Trophoblast cell (in vitro differentiated cells and primary cell): ENCODE measurements around the gene PEF1.

ENCODE experiments used
- DNase-seq, 2 donors: peaks; one replicate each; pipeline ENCODE4 v3.0.0-alpha.2; 2016
- H2AFZ ChIP-seq: 2 replicates; pipeline ENCODE4 v1.6.1; 2013; ENCODE audit warnings: low read length, moderate library complexity, mild to moderate bottlenecking; ENCODE audit not compliant: insufficient read depth, poor library complexity
- H2AK5ac ChIP-seq: 2 replicates; pipeline ENCODE4 v1.6.1; 2013; ENCODE audit warnings: mild to moderate bottlenecking, low read length
- H2BK120ac ChIP-seq: 2 replicates; pipeline ENCODE4 v1.6.1; 2013; ENCODE audit warnings: low read length, mild to moderate bottlenecking, moderate library complexity; ENCODE audit not compliant: insufficient read depth, poor library complexity
- H2BK12ac ChIP-seq: 2 replicates; pipeline ENCODE4 v1.6.1; 2013; ENCODE audit warnings: mild to moderate bottlenecking, low read length, moderate library complexity
- H2BK5ac ChIP-seq: 2 replicates; pipeline ENCODE4 v1.6.1; 2013; ENCODE audit warnings: low read length, low read depth, moderate library complexity, mild to moderate bottlenecking; ENCODE audit not compliant: poor library complexity
- H3K14ac ChIP-seq: 2 replicates; pipeline ENCODE4 v1.6.1; 2013; ENCODE audit warnings: mild to moderate bottlenecking, low read length
- H3K18ac ChIP-seq: 2 replicates; pipeline ENCODE4 v1.6.1; 2013; ENCODE audit warnings: mild to moderate bottlenecking, low read length
- H3K23ac ChIP-seq: 2 replicates; pipeline ENCODE4 v1.6.1; 2013; ENCODE audit warnings: low read length
- H3K27ac ChIP-seq: 2 replicates; pipeline ENCODE4 v1.5.1; 2013; ENCODE audit warnings: low read depth, mild to moderate bottlenecking, inconsistent platforms, low read length, moderate library complexity
- H3K27me3 ChIP-seq: 2 replicates; pipeline ENCODE4 v1.6.1; 2013; ENCODE audit warnings: inconsistent platforms, mild to moderate bottlenecking, low read length, moderate library complexity; ENCODE audit not compliant: insufficient read depth
- H3K36me3 ChIP-seq, 2 experiments: 1 replicate in 1 of 2; 2 replicates in 1 of 2; pipeline ENCODE4 v1.6.1; 2013; ENCODE audit warnings: low read length in 2 of 2, mild to moderate bottlenecking in 2 of 2, moderate library complexity in 1 of 2; ENCODE audit not compliant: insufficient read depth in 2 of 2, control insufficient read depth in 1 of 2
- H3K4ac ChIP-seq: 2 replicates; pipeline ENCODE4 v1.6.1; 2013; ENCODE audit warnings: low read depth, mild to moderate bottlenecking, low read length, moderate library complexity
- H3K4me1 ChIP-seq, 2 experiments: 1 replicate in 1 of 2; 2 replicates in 1 of 2; pipeline ENCODE4 v1.6.1; 2013; ENCODE audit warnings: low read length in 2 of 2, mild to moderate bottlenecking in 2 of 2, moderate library complexity in 1 of 2; ENCODE audit not compliant: insufficient read depth in 2 of 2, control insufficient read depth in 1 of 2
- H3K4me2 ChIP-seq: 2 replicates; pipeline ENCODE4 v1.6.1; 2013; ENCODE audit warnings: inconsistent platforms, mild to moderate bottlenecking, low read length, moderate library complexity
- H3K4me3 ChIP-seq: 2 replicates; pipeline ENCODE4 v1.5.1; 2013; ENCODE audit warnings: mild to moderate bottlenecking, low read depth, low read length, inconsistent platforms
- H3K79me1 ChIP-seq: one replicate; pipeline ENCODE4 v1.6.1; 2013; ENCODE audit warnings: low read length
- H3K79me2 ChIP-seq: 2 replicates; pipeline ENCODE4 v1.6.1; 2013; ENCODE audit warnings: low read length, mild to moderate bottlenecking; ENCODE audit not compliant: control insufficient read depth, insufficient read depth, poor library complexity
- H3K9ac ChIP-seq: 2 replicates; pipeline ENCODE4 v1.6.1; 2013; ENCODE audit warnings: mild to moderate bottlenecking, low read length
- H3K9me3 ChIP-seq: 2 replicates; pipeline ENCODE4 v1.6.1; 2013; ENCODE audit warnings: low read depth, mild to moderate bottlenecking, control low read depth, inconsistent platforms, low read length; ENCODE audit not compliant: insufficient read depth
- H4K12ac ChIP-seq: 2 replicates; pipeline ENCODE4 v1.6.1; 2013; ENCODE audit warnings: low read depth, mild to moderate bottlenecking, low read length, moderate library complexity
- H4K8ac ChIP-seq: 2 replicates; pipeline ENCODE4 v1.6.1; 2013; ENCODE audit warnings: low read depth, mild to moderate bottlenecking, low read length, moderate library complexity
- H4K91ac ChIP-seq: one replicate; pipeline ENCODE4 v1.6.1; 2013; ENCODE audit warnings: low read depth, mild to moderate bottlenecking, low read length, moderate library complexity
- WGBS: extraction: QIAGEN DNeasy Blood & Tissue Kit; methylation state at CpG from one replicate; pipeline ENCODE4 v1.1.7; 2013; ENCODE audit warnings: missing lambda C conversion rate; ENCODE audit not compliant: insufficient read length, insufficient coverage; ENCODE audit errors: extremely low coverage; 5-methylcytosine and 5-hydroxymethylcytosine counted together

Gene PEF1

GRCh38 chr1:31667065-31667785 lies 22.5 kb upstream of the PEF1 start:
- Histone ChIP-seq H2AK5ac (no peak overlapping the region), H3K4me3 (no peak overlapping the region), H4K8ac (no peak overlapping the region), H3K4me2 (no peak overlapping the region), H3K4me1 (no peaks in the 10 kb centered on the region), H3K36me3 (peaks cover 65% of the 10 kb centered on the region in 2 experiments), H3K14ac (no peak overlapping the region), H3K4ac (no peak overlapping the region), H3K9me3 (no peaks in the 10 kb centered on the region), H2BK5ac (no peak overlapping the region), H4K91ac (no peak overlapping the region), H3K27ac (no peak overlapping the region), H3K27me3 (no peaks in the 10 kb centered on the region), H3K79me1 (no peaks in the 10 kb centered on the region), H2BK12ac (no peak overlapping the region), H4K12ac (no peak overlapping the region), H3K23ac (no peak overlapping the region), H3K79me2 (no peaks in the 10 kb centered on the region), H2BK120ac (no peak overlapping the region), H3K9ac (no peak overlapping the region), H2AFZ (no peak overlapping the region), H3K18ac (no peak overlapping the region)
- WGBS = no CpG with 5 or more reads among the region's 19 CpGs
- DNase-seq = no peak

GRCh38 chr1:31666263-31666963 lies 21.7 kb upstream of the PEF1 start:
- Histone ChIP-seq H3K27ac (no peak overlapping the region), H4K12ac (no peak overlapping the region), H3K4me2 (no peak overlapping the region), H3K79me1 (no peaks in the 10 kb centered on the region), H2BK12ac (no peak overlapping the region), H2AFZ (no peak overlapping the region), H3K27me3 (no peaks in the 10 kb centered on the region), H3K9me3 (no peaks in the 10 kb centered on the region), H3K79me2 (no peaks in the 10 kb centered on the region), H3K36me3 (peaks cover 60 to 68% of the 10 kb centered on the region in 2 experiments), H2AK5ac (no peak overlapping the region), H3K4me1 (peaks cover 3% of the 10 kb centered on the region in 2 experiments), H3K4me3 (no peak overlapping the region), H2BK120ac (no peak overlapping the region), H3K18ac (no peak overlapping the region), H3K4ac (no peak overlapping the region), H3K14ac (no peak overlapping the region), H4K91ac (peak overlapping the region; percentile 5), H4K8ac (no peak overlapping the region), H2BK5ac (no peak overlapping the region), H3K23ac (no peak overlapping the region), H3K9ac (no peak overlapping the region)
- no CpG with 5 or more reads among the region's 10 CpGs for WGBS
- no peak for DNase-seq

GRCh38 chr1:31665234-31665878 lies 20.7 kb upstream of the PEF1 start:
- no CpG with 5 or more reads among the region's 7 CpGs for WGBS
- H3K36me3 ChIP-seq = peaks cover 65 to 71% of the 10 kb centered on the region in 2 experiments

GRCh38 chr1:31664528-31664927 lies 19.9 kb upstream of the PEF1 start:
- Histone ChIP-seq H3K4me1 (peaks cover 3 to 9% of the 10 kb centered on the region in 2 experiments), H3K4me2 (no peak overlapping the region), H4K91ac (peak overlapping the region; percentile 12), H3K36me3 (peaks cover 62 to 67% of the 10 kb centered on the region in 2 experiments), H2AFZ (no peak overlapping the region), H3K27me3 (no peaks in the 10 kb centered on the region), H3K4ac (no peak overlapping the region), H4K12ac (no peak overlapping the region), H2BK5ac (no peak overlapping the region), H4K8ac (no peak overlapping the region), H3K14ac (no peak overlapping the region), H2AK5ac (no peak overlapping the region), H2BK120ac (no peak overlapping the region), H3K23ac (no peak overlapping the region), H2BK12ac (peak overlapping the region; percentile 7), H3K9ac (no peak overlapping the region), H3K18ac (no peak overlapping the region), H3K4me3 (no peak overlapping the region), H3K79me1 (peaks cover 4% of the 10 kb centered on the region), H3K27ac (no peak overlapping the region), H3K9me3 (no peaks in the 10 kb centered on the region), H3K79me2 (no peaks in the 10 kb centered on the region)
- WGBS = no CpG with 5 or more reads among the region's 9 CpGs
- no peak for DNase-seq

More at GRCh38 chr1:31665234-31665878, 20.7 kb upstream of the PEF1 start:
- H3K27ac ChIP-seq = no peak overlapping the region
- no peak overlapping the region for H2BK12ac ChIP-seq
- H3K79me2 ChIP-seq = no peaks in the 10 kb centered on the region
- no peak overlapping the region for H3K14ac ChIP-seq
- peaks cover 3 to 9% of the 10 kb centered on the region in 2 experiments for H3K4me1 ChIP-seq
- H2BK5ac ChIP-seq = no peak overlapping the region
- no peak overlapping the region for H3K4ac ChIP-seq
- no peak overlapping the region for H3K4me3 ChIP-seq
- H4K8ac ChIP-seq = no peak overlapping the region
- no peak overlapping the region for H3K9ac ChIP-seq
- H3K9me3 ChIP-seq = no peaks in the 10 kb centered on the region
- no peak for DNase-seq
- H3K18ac ChIP-seq = no peak overlapping the region
- H3K79me1 ChIP-seq = peaks cover 4% of the 10 kb centered on the region
- H2AK5ac ChIP-seq = peak overlapping the region; percentile 16
- H3K27me3 ChIP-seq = no peaks in the 10 kb centered on the region
- no peak overlapping the region for H4K12ac ChIP-seq
- no peak overlapping the region for H2BK120ac ChIP-seq
- H2AFZ ChIP-seq = no peak overlapping the region
- no peak overlapping the region for H4K91ac ChIP-seq
- no peak overlapping the region for H3K23ac ChIP-seq
- no peak overlapping the region for H3K4me2 ChIP-seq
